Pancreas (tissue), 10 donors: ENCODE data around the gene RCCD1. TPM values are rescaled to one million over a fixed set of nuclear protein-coding genes. Genes with fewer than 3 reads are reported as not detected.

Experiments
- ATAC-seq, 4 donors: fragments of 200-7000 bp; cut with Tn5 transposase; one replicate each; pipeline versions ENCODE4 v1.8.0 to v1.9.1; 2020; ENCODE audit warnings: mild to moderate bottlenecking in 4 of 4, moderate library complexity in 4 of 4
- DNase-seq, 6 donors: peaks; one replicate each; pipeline ENCODE4 v3.0.0-alpha.2; 2020
- FAIRE-seq: peaks from 2 replicates; lab custom pipeline; 2012; peaks lifted over from hg19 to GRCh38; lab: Jason Lieb, UNC
- H3K27ac ChIP-seq, 4 donors: fragments of 200-600 bp; sonication (generic); 1 replicate in 3 of 4; 2 replicates in 1 of 4; pipeline versions ENCODE4 v1.5.0 to v1.8.0; 2020
- H3K27me3 ChIP-seq, 4 donors: fragments of 200-600 bp; one replicate each; pipeline ENCODE4 v1.8.0; 2021
- H3K36me3 ChIP-seq, 3 donors: fragments of 200-600 bp; sonication (generic) in 1 of 3; one replicate each; pipeline versions ENCODE4 v1.5.0 to v1.8.0; 2020 to 2021
- H3K4me1 ChIP-seq, 3 donors: fragments of 200-600 bp; one replicate each; pipeline ENCODE4 v1.8.0; 2021
- H3K4me3 ChIP-seq, 4 donors: fragments of 200-600 bp; sonication (generic) in 2 of 4; one replicate each; pipeline versions ENCODE4 v1.5.0 to v1.8.0; 2020 to 2021
- H3K9me3 ChIP-seq, 4 donors: fragments of 200-600 bp; one replicate each; pipeline ENCODE4 v1.8.0; 2021
- CTCF ChIP-seq, 4 donors: fragments of 200-600 bp; sonication (generic) in 3 of 4; IDR thresholded peaks; one replicate each; pipeline versions ENCODE4 v1.5.0 to v1.8.0; 2021; ENCODE audit warnings: antibody characterized with exemption in 4 of 4
- WGBS, 2 donors: extraction: QIAGEN DNeasy Blood & Tissue Kit; methylation state at CpG; one replicate each; pipeline ENCODE4 v1.1.7; 2013; 5-methylcytosine and 5-hydroxymethylcytosine counted together
- intact Hi-C, 3 donors: fragments of 100-400 bp; cut with DNase I; formaldehyde crosslinking; loops; one replicate each; pipeline versions ENCODE4 v1.11.1 to v1.14.2; 2022
- polyA plus RNA-seq, 2 donors: library from polyadenylated mRNA; stranded (reverse); fragments of 200-250 nt; gene quantifications; one replicate each; pipeline ENCODE4 v1.2.3, GENCODE V29; 2013
- total RNA-seq, 6 donors: library from RNA; stranded (reverse); fragmentation: NEBNext Ultra II Directional in 4 of 6; extraction: Animal tissue kit (Norgen Biotek cat#: 25700) in 4 of 6; gene quantifications; one replicate each; pipeline versions ENCODE4 v1.2.1 to v1.2.4, GENCODE V29; 2021 to 2023
- donor health status: healthy with polysubstance abuse.
- donor health status: DM: no; HTN: no; CAD: no; lungs with moderate emphysema.
- donor health status: DM: no; HTN: no; CAD: no.
- donor health status: control.
- donor health status: control.
- donor health status: Bipolar disorder and iron deficiency.
- donor health status: DM: yes; HTN: yes; CAD: no.
- donor health status: DM: no; HTN: no; CAD: no.
- donor health status: DM: no; HTN: no; CAD: no.
- donor health status: DM: yes; HTN: yes; CAD: no.

RCCD1 gene
- total and polyA plus RNA-seq, 8 donors: 6.6 to 12.2 (median 8.5) TPM

DNA sequence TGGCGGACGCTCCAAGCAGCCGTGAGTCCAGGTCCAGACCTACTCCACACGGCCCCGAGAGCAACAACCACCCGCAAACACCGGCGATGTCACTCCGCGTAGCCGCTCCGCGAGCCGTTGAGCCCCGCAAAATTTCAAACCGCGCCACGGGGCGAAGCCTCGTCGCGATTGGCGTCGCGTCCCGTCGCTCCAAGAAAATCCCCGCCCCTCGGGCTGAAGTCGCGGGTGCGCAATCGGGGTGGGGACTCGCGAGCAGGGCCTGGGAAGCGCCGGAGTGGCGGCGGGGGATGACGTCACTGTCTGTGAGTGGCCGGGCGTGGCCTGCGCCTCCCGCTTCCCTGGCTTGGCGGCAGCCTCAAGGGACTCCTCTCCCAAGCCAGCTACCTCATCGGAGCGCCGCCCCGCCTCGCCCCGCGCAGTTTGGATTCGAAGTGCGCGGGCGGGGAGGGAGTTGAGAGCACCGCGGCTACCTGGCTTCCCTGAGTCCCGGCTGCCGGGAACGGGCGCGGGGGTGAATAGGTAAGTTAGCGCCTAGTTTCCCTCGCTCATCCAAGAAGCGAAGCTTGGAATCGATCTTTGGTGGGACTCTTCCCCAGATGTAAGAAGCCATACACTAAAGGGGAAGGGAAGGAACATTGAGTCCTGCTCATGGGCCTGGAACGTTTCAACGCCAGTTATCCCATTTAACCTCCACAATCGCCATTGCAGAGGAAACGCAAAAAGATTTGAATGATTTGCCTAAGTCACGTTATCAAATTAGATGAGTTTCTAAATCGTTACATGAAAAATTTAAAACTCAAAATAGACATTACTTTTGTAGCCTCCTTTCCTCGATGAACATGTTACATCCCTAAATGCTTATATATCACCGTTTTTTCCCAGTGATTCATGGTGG, 40.0 kb downstream of the RCCD1 start, which contains the start of gene PRC1:
Gene PRC1, minus strand, starts transcription at position 119 of the 895 bp plus-strand sequence. Its CDS starts 118 bp downstream, at position 1.
- ATAC-seq (peak; percentile 98 to 100 (median 98)), FAIRE-seq (peak; percentile 82), DNase-seq (peak; percentile 98 to 99 (median 98))
- no peaks in the 10 kb centered on the region for H3K9me3 ChIP-seq
- TF ChIP-seq CTCF (IDR thresholded peaks at IDR 0.05): no peak
- peaks cover 0 to 13% (median under 1%) of the 10 kb centered on the region in 3 donors for H3K36me3 ChIP-seq
- H3K4me1 ChIP-seq: peaks cover 3 to 4% (median 4%) of the 10 kb centered on the region in 3 donors
- H3K4me3 ChIP-seq: peak within 1 kb of the TSS; percentile 78 to 99 (median 90)
- intact Hi-C loops: no loop called here
- 1% methylated on average over 71 to 75 of the region's 75 CpGs for WGBS, 2 donors
- H3K27ac ChIP-seq: peak within 1 kb of the TSS; percentile 67 to 83 (median 71)
- H3K27me3 ChIP-seq: no peaks in the 10 kb centered on the region

- intact Hi-C loops: no loop called here
- Histone ChIP-seq H3K4me3 (no peak overlapping the region), H3K27me3 (no peaks in the 10 kb centered on the region), H3K9me3 (no peaks in the 10 kb centered on the region), H3K27ac (no peak overlapping the region), H3K4me1 (peaks cover 0 to 3% (median 0%) of the 10 kb centered on the region in 3 donors), H3K36me3 (peaks cover 0 to 26% (median 4%) of the 10 kb centered on the region in 3 donors)
- no peak for TF ChIP-seq CTCF (IDR thresholded peaks at IDR 0.05)
- whole genome bisulfite sequencing, 2 donors: 86 to 91% methylated on average over 8 of the region's 8 CpGs
- no peak for ATAC-seq
- FAIRE-seq: no peak
- no peak for DNase-seq
Measured at GRCh38 chr15:90998737-90999136, 44.1 kb downstream of the RCCD1 start.

DNA sequence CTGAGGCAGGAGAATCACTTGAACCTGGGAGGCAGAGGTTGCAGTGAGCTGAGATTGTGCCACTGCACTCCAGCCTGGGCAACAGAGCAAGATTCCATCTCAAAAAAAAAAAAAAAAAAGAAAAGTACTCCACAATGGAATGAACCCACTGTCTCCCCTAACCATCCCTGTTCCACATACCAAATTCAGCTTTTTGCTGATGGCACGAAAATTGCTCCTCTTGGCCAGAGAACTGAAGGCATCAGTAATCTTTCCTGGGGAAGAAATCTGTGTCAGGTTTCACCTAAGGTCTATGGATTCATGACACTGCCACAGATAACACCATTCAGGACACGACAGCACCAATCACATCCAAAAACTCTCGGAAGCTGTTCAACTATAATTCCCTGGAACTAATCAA, 46.5 kb downstream of the RCCD1 start:
- Histone ChIP-seq H3K9me3 (no peaks in the 10 kb centered on the region), H3K36me3 (peaks cover 0 to 42% (median 11%) of the 10 kb centered on the region in 3 donors), H3K27ac (no peak overlapping the region), H3K27me3 (no peaks in the 10 kb centered on the region), H3K4me3 (no peak overlapping the region), H3K4me1 (no peaks in the 10 kb centered on the region)
- FAIRE-seq (no peak), DNase-seq (no peak), ATAC-seq (no peak)
- WGBS, 2 donors: 94 to 96% methylated on average over 3 of the region's 3 CpGs
- intact Hi-C loops: no loop called here
- no peak for TF ChIP-seq CTCF (IDR thresholded peaks at IDR 0.05)

GRCh38 chr15:91007266-91007665, 52.6 kb downstream of the RCCD1 start:
- H3K36me3 ChIP-seq: peaks cover 0 to 38% (median 8%) of the 10 kb centered on the region in 3 donors
- H3K4me1 ChIP-seq: peaks cover 5 to 10% (median 5%) of the 10 kb centered on the region in 3 donors
- intact Hi-C loops: no loop called here
- H3K4me3 ChIP-seq: no peak overlapping the region
- DNase-seq (no peak), ATAC-seq (peak in 1 of 4 donors; percentile 21), FAIRE-seq (no peak)
- no peak overlapping the region for H3K27ac ChIP-seq
- no peaks in the 10 kb centered on the region for H3K27me3 ChIP-seq
- WGBS, 2 donors: 63% methylated on average over 3 of the region's 3 CpGs
- no peak for TF ChIP-seq CTCF (IDR thresholded peaks at IDR 0.05)
- no peaks in the 10 kb centered on the region for H3K9me3 ChIP-seq

Other genes starting within 250 kb of the RCCD1 start
- gene BLM, start 237.5 kb upstream of the RCCD1 start, total RNA-seq: 1 to 10 TPM in 1 of 6 donors, under 1 TPM in 4, not detected in 1; 0.12 to 1.1 (median 0.88) TPM
- gene BLM, start 237.5 kb upstream of the RCCD1 start, polyA plus RNA-seq: under 1 TPM; 0.54 to 0.65 TPM
- gene FURIN, start 86.3 kb upstream of the RCCD1 start, total RNA-seq: 100 to 1,000 TPM in 3 of 6 donors, 10 to 100 TPM in 3; 50.3 to 106 (median 98.8) TPM
- gene FURIN, start 86.3 kb upstream of the RCCD1 start, polyA plus RNA-seq: 10 to 100 TPM; 52.5 to 67.7 TPM
- gene FES, start 70.4 kb upstream of the RCCD1 start, total RNA-seq: 10 to 100 TPM in 1 of 6 donors, 1 to 10 TPM in 5; 3.9 to 23.0 (median 8.6) TPM
- 10 to 100 TPM; 24.4 to 26.5 TPM for gene FES, start 70.4 kb upstream of the RCCD1 start, polyA plus RNA-seq
- 10 to 100 TPM; 56.6 to 88.2 (median 67.7) TPM for gene MAN2A2, start 51.6 kb upstream of the RCCD1 start, total RNA-seq
- gene MAN2A2, start 51.6 kb upstream of the RCCD1 start, polyA plus RNA-seq: 100 to 1,000 TPM in 1 of 2 donors, 10 to 100 TPM in 1; 57.2 to 118 TPM
- gene HDDC3, start 22.3 kb upstream of the RCCD1 start, total RNA-seq: 10 to 100 TPM; 10.3 to 17.6 (median 13.3) TPM
- gene HDDC3, start 22.3 kb upstream of the RCCD1 start, polyA plus RNA-seq: 10 to 100 TPM; 16.6 to 20.9 TPM
- 10 to 100 TPM; 29.2 to 50.7 (median 32.2) TPM for gene UNC45A, start 19.6 kb upstream of the RCCD1 start, total RNA-seq
- 10 to 100 TPM; 50.0 to 51.3 TPM for gene UNC45A, start 19.6 kb upstream of the RCCD1 start, polyA plus RNA-seq
- 1 to 10 TPM; 3.9 to 5.8 (median 4.8) TPM for gene PRC1, start 39.7 kb downstream of the RCCD1 start, total RNA-seq
- gene PRC1, start 39.7 kb downstream of the RCCD1 start, polyA plus RNA-seq: 10 to 100 TPM in 1 of 2 donors, 1 to 10 TPM in 1; 5.1 to 12.7 TPM
- 1 to 10 TPM; 4.2 to 8.8 (median 5.9) TPM for gene VPS33B, start 67.7 kb downstream of the RCCD1 start, total RNA-seq
- gene VPS33B, start 67.7 kb downstream of the RCCD1 start, polyA plus RNA-seq: 10 to 100 TPM; 11.6 to 18.9 TPM
- 10 to 100 TPM in 1 of 6 donors, 1 to 10 TPM in 5; 3.6 to 11.3 (median 6.5) TPM for gene SV2B, start 145.4 kb downstream of the RCCD1 start, total RNA-seq
- 1 to 10 TPM in 1 of 2 donors, under 1 TPM in 1; 0.53 to 2.7 TPM for gene SV2B, start 145.4 kb downstream of the RCCD1 start, polyA plus RNA-seq